HG02885 (cell line): Measurements from ENCODE around the gene PMM2.
"Not testable (repeated sequence)": the region's sequence is repeated elsewhere in the genome, so short reads cannot be mapped to it uniquely, and the experiment has no call there.

Source experiments
- ATAC-seq: cut with Tn5 transposase; IDR thresholded peaks from one replicate; pipeline ENCODE4 v1.9.1; 2021; ENCODE audit warnings: mild to moderate bottlenecking; ENCODE audit not compliant: unreplicated experiment, poor library complexity

PMM2 gene

DNA sequence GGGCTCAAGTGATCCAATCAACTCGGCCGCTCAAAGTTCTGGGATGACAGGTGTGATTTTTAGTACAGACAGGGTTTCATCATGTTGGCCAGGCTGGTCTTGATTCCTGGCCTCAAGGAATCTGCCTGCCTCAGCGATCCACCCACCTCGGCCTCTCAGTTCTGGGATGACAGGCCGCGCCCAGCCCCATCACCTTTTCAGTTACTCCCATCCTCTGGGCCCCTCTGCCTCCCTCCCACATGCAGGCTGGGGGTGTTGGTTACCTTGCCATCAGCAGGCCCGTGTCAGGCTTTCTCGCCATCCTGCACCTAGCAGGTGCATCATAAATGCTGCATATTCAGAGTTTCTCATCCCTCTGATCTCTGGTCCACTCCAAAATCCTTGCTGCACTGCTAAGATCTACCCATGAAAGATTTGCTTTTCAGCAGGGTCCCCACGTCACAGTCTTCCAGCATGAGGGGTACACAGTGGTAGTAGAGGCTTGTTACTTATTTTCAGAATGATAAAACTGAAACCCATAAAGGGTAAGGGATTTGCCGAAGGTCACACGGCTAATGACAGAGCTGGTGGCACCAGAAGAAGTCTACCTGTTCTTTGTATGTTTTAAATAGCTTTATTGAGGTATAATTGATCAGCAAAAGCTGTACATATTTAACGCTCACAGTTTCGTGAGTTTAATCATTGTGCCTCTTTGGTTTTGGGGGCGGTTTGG lies 16.6 kb downstream of the PMM2 start:
- ATAC-seq: no peak

DNA sequence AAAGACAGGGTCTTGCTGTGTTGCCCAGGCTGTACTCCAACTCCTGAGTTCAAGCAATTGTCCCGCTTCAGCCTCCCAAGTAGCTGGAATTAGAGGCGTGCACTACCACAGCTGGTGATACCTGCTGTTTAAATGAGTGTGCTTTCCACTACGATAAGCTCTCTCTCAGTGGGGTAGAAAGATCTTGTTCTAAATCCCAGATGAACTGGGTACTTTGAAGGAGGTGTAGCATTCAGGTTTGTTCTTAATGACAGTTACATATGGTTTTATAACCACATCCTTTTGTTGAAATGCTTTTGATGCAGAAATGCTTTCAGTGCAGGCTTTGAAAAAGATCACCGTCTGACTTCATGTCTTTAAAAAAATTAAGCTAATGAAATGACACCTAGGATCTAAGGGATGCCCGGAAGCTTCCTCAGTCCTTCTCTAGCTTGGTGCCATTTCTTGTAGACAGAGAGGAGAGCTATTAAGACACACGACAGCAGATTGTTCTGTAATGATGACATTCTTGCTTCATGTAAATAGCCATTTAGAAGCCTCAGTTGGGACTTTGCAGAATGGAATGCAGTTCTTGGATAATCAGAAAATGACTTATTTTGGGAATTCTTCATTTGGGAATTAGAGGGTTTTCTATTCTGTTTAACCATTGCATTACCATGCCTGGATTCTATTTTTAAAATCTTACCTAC lies 19.5 kb downstream of the PMM2 start:
- no peak for ATAC-seq

DNA sequence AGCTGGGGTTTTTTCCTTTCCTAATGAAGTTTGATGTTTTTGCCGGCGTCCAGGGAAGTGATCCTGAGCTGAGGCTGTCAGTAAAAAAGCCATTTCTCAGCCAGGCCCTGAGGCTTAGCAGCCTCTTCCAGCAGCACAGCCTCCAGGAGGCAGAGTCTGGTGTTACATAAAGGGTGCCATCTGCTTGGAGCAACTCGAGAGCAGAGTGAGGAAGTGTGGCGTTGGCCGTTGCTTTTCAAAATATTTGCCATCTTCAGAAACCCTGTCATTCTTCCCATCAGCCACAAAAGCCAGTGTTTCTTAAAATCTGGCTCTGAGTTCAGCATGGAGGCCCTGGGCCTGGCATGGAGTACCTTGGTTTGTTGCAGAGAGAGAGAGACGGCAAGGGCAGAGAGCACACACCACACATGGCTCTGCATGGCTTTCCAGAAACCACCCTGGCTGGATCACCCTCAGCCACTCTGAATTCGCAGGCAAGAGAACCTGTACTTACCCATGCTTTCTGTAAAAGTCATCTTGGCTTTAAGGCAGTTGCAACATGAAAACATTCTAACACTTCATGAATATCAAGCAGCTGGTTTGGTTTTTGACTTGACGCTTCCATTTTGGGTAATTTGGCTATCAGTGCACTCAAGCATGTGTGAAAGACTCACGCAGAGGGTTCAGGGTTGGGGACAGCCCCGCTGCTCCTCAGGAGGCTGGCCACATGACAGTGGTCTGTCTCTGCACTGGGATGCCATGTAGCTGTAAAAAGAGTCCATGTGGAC lies 21.0 kb downstream of the PMM2 start:
- peak; percentile 86 for ATAC-seq

DNA sequence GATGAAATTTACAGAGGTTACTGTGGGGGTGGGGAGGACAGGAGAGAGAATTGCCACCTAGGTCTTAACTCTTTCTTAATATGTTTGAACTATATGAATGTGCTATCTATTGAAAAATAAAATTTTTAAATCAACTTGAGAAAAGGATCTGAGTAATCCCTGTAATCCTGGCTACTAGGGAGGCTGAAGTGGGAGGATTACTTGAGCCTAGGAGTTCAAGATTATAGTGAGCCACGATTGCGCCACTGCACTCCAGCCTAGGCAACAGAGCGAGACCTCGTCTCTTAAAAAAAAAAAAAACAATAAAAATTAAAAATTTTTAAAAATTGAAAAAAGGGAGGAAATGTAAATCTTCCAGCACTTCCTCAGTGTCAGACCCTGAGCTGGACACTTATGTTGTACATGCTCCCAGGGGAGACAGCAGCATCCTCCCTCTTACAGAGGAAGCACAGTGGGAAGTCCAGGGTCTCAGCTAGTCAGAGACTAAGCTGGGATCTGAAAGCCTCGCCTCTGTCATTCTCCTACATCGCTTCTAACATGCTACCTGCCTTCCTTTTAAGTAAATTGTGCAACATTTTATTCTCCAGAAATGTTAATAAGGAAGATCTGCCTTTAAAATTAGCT lies 21.9 kb downstream of the PMM2 start:
- no peak for ATAC-seq

DNA sequence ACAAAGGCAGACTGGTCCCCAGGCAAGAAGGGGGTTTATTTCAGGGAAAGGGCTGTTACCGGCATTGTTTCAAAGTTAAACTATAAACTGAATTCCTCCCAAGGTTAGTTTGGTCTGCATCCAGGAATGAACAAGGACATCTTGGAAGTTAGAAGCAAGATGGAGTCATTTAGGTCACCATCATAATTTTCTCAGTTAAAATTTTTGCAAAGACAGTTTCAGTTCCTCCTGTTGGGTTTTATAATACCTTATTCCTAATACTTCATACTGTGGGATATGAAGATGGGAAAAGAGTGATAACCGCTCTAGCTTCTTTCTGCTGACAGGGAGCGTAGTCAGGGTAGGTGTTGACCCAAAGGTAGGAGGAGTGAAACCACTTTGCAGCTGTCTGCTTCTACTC lies 24.8 kb downstream of the PMM2 start:
- ATAC-seq: no peak

DNA sequence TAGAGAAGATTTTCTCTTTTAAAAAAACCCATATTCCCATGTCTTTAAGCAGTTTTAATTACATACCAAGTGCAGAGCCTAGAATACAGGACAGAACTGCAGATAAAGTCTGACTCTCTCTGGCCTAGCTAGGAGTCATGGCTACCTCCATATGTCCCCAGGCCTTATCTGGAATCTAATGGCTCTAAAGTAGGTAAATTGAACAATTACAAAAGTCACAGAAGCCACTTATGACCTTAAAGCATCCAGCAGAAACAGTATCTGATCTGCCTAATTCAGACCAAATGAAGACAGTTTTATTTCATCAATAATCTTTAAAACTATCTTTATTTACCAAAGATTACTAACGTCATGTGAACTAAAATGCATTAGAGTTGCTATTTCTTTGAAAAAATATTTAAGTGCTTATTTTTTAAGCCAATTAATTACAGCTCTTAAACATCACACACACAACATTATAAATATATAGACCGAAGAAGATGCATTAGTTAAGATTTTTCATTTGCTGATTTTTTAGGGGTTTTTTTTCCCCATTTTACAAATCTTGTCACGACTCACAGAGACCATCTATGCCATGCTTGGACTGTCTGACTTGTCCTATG lies 28.7 kb downstream of the PMM2 start:
- no peak for ATAC-seq

DNA sequence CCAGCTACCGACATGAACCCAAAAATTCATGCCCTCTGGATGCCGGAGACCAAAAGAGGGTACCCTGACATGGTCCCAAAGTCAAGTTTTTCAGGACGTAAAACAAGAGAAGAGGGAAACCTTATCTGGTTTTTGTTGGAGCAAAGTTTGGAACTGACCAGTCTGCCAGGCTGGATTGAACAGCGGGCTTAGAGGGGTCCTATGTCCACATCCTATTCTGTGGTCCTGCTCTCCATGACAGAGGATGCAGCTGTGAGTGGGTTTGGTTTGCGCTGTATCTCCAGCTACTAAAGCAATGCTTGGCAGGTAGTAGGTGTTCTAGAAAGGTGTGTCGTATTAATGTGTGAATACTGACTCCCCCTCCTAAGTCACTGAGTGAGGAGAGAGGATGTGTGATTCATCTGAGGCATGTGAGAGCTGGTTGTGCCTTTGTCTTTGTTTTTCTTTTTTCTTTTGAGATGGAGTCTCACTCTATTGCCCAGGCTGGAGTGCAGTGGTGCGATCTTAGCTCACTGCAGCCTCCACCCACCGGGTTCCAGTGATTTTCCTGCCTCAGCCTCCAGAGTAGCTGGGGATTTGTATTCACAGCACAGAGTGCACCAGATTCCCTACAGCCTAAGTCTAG lies 31.0 kb downstream of the PMM2 start:
- ATAC-seq: no peak

DNA sequence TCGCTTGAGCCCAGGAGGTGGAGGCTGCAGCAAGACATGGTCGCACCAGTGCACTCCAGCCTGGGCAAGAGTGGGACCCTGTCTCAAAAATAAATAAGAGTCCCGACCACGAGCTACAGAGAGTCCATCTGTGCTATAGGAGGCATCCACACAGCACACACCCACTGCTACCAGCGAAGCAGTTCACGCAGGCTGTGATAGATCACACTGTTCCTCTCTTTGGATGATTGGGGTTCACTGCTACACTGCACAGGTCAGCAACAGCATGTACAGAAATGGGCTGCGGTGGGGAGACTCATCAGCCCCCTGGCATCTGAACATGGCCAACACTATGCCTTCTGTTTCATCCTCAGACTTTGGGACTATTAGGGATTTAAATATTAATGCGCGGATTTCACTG lies 33.8 kb downstream of the PMM2 start:
- no peak for ATAC-seq

DNA sequence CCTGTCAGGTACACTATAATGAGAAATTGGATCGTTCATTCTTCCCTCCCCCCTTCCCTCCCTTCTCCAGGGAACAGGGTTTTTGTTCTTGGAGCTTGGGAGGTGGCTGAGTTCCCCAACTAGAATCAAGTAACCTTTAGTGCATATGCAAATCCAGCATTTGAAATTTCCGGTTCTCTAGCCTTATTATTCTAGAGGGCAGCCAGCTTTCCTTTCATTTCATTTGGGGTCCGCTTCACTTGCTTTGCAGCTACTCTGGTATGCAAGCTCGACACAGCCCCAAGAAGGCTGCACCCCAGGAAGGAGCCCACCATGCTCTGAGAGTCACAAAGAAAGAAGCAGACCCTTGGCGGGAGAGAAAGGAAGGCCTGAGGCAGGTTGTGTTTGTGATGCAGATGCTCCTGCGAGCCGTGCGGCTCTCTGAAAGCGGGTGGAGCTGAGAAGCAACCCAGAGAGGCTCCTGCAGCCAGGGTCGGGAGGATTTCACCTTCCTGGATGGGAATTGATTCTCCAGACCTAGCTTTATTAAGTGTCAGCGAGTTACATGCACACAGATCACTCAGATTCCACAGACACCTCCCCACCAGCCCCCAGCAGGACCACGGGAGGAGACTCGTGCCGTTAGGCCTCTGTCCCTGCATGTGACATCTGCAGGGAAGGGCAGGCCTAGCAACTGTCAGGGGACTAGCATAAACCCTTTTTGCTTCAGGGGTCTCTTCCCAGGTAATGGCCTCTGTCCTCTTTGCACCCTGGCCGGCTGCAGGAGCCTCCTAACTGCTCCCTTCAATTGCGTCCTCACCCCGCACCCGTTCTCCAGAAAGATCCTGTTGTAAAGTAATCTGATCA lies 34.5 kb downstream of the PMM2 start:
- ATAC-seq: no peak

DNA sequence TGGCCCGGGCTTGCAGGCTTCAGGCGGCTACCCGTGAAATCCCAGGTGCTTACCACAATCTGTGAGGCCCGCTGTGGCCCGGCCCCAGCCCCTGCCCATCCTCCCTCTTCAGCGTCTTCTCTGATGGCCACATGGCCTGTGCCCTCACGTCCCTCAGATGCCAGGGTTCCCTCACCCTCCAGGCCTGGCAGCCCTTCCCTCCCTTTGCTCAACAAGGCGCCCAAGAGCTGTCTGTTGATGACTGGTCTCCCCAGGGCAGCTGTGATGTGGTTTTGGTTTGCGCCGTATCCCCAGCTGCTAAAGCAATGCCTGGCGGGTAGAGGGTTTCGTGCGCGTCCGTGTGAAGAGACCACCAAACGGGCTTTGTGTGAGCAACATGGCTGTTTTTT lies 35.1 kb downstream of the PMM2 start:
- ATAC-seq: no peak

DNA sequence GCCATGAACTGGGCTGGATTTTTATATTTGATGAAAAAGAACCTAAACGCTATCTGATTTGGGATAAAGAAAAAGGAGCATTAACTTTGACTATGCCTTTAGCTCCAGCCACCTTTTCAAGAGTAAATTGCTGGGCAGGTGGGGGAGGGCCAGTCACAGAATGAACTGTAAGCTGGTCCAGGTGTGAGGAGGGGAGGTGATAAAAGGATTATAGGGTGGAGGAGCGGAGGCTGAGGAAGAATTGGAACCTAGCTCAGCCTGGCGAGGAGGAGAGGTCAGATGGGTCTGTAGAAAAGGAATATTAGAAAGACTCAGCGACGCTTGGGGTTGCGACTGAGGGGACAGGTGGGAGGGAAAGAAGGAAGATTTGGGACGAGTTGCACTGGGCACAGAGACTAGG lies 39.2 kb downstream of the PMM2 start:
- not testable (repeated sequence) for ATAC-seq

DNA sequence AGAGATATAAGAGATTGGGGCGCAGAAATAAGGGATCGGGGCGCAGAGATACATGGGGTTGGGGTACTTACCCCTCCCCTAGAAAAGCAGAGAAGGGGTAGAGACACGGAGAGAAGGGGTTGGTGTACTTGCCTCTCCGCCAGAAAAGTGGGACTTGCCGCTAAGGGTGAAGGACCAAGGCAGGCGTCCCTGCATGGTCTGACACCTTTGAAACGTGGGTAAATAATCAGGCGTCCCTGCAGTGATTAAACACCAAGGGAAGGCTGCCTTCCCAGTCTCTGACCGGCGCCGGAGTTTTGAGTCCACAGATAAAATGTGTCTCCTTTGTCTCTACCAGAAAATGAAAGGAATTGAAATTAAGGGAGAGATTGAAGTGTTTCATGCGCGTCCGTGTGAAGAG lies 40.0 kb downstream of the PMM2 start:
- ATAC-seq: not testable (repeated sequence)

DNA sequence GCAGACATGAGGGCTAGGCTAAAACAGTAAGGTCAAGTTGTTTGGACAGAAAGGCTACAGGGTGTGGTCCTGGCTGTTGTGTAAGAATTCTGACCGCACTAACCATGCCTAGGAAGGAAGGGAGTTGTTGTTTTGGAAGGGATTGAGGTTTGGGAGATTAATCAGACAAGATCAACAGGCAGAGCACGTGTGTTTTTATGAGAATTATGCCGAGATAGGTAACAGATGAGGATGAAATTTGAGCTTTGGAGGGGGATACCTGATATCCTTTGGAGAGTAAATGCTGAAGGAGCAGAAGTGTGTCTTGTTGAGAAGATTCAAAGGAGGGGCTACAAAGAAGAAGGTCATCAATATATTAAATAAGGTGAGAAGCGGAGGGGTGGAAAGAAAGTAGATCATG lies 44.4 kb downstream of the PMM2 start:
- ATAC-seq: not testable (repeated sequence)

DNA sequence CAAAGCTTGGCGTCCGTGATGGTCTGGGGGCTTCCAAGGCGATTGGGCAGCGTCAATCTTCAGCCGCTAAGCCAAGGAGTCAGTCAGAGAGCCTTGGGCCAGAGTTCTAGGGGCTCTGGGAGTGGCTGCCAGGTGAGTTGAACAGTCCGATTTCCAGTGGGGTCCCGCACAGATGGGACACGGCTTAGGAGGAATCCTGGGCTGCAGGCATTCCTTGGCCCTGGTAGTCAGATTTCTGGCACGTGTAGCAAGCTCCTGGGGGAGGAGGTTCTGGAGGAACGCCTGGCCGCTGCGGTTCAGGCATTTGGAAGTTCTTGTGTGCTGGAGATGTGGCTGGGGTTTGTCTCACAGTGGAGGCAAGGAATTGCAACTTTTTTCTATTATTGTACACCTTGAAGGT lies 45.7 kb downstream of the PMM2 start:
- not testable (repeated sequence) for ATAC-seq

DNA sequence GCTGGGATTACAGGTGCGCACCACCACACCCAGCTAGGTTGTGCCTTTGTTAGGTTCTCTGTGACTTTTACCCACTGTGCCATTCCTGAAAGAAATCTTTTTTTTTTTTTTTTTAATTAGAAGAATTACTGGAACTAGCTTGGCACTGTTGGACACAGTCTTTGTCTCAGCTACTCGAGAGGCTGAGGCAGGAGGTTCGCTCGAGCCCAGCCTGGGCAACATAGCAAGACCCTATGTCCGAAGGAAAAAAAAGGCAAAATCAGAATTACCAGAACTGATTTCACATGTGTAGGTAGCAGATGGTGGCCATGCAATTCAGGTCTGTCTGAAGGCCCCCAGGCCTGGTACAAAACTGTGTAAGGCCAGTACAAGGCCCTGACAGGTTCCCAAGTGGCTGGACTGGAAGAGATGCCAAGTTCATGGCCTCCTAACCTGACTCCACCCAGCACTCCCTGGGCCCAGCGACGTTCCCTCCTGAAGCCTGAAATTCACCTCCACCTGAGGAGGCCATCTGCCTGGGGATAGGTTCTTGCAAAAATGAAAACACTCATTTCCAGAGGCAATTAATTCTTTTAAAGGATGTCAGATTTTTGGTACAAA lies 48.2 kb downstream of the PMM2 start:
- ATAC-seq: no peak

DNA sequence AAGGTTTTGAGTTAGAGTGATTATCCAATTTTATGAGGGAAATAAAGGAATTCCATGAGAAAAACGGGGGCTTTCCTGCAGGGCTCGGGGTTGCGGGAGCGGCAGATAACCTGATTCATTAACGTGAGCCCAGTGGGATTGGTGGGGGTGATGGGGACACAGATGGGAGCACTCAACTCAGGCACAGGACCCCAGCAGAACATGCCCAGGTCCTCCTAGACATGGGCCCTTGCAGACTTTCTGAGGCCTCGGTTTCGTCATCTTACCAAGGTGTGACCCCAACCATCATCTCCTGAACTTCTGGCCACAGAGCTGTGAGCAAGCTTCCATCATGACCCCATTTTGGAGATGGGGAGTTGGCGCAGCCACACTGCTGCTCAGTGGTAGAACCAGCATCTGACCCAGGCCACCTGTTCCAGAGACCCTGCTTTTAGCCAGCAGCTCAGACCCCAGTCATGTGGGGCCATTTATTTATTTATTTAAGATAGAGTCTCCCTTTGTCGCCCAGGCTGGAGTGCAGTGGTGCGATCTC lies 48.8 kb downstream of the PMM2 start:
- no peak for ATAC-seq

DNA sequence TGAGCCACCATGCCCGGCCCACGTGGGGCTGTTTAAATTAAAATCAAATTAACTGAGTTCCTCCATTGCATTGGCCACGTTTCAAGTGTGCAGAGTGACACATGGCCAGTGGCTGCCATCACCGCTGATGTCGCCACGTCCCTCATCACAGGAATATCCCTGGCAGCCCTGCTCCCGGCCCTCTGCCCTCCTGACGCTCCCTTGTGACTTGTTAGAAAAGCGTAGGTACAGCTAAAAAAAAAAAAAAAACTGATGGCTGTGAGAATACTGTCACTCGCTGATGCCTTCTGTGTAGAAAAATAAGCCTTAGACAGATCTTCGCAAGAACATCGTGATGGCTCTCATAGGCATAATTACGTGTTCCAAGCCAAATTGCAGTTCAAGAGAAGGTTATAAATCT lies 49.5 kb downstream of the PMM2 start:
- no peak for ATAC-seq

DNA sequence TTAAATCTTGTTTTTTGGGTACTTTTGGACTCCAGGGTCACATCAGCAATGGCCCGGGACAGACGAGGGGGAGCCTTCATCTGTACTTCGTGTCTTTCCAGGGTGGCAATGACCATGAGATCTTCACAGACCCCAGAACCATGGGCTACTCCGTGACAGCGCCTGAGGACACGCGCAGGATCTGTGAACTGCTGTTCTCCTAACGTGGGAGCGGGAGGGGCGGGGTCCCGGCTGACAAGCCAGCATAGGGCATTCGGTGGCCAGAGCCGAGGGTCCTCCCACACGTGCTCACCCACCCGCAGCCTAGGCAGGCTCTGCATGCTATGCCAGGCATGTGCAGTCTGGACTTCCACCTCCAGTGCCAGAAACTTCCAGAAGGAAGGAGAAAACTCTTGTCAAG lies 50.0 kb downstream of the PMM2 start:
- ATAC-seq: no peak
